ENCODE measurements around the gene MALRD1. TPM values are rescaled to one million over a fixed set of nuclear protein-coding genes. Genes with fewer than 3 reads are reported as not detected.

Gene MALRD1
- polyA plus RNA-seq, 1 donor, result 109 TPM

DNA sequence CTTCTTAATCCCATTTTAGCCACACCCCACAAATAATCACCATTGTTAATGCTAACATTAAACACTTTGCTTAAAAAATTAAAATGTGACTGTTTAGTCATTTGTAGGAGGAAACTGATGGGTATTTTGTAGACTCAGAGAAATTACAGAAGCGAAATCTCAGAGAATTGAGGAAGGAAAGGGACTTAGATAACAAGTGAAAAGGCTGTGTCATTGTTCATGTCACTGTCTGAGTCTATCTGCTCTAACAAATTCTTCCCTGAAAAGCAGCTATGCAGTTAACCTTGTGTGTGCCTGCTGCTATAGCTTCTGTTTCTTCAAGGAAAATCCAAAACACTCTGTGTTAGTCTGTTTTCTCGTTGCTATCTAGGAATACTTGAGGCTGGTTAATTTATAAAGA lies 726.7 kb downstream of the MALRD1 start:
- H3K27me3 ChIP-seq (ENCODE audit: control insufficient read depth, insufficient read depth, low read length), result no peaks in the 10 kb centered on the region
- no peak overlapping the region for H3K27ac ChIP-seq (ENCODE audit: low read length)
- no peaks in the 10 kb centered on the region for H3K36me3 ChIP-seq (ENCODE audit: control insufficient read depth, insufficient read depth, low read length)
- H3K9me3 ChIP-seq (ENCODE audit: control insufficient read depth, low read depth, low read length), result peaks cover 2% of the 10 kb centered on the region
- no peak for DNase-seq
- H3K4me3 ChIP-seq (ENCODE audit: low read length), result no peak overlapping the region
- no peaks in the 10 kb centered on the region for H3K4me1 ChIP-seq (ENCODE audit: control insufficient read depth, insufficient read depth, low read length)
- WGBS (ENCODE audit: insufficient coverage, low lambda C conversion rate), result no CpG with 5 or more reads among the region's 2 CpGs

DNA sequence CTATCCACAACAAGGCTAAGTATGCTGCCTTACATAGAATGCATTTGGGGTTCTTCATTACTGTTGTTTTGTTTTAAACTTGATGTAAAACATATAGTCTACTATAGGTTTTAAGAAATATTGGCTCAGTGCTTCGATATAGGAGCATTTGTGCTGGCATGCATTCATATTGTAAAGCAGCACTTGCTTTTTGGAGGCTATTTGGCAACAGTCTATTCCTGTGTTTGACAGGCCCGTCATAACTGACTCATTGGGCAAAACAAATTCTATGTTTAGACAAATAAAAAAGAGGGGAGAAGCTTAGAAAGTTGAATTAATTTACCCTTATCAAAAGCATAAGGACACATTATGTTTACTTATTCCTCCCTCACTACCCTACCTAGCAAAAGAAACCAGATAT lies 729.2 kb downstream of the MALRD1 start:
- Histone ChIP-seq H3K4me1 (ENCODE audit: control insufficient read depth, insufficient read depth, low read length) (no peaks in the 10 kb centered on the region), H3K4me3 (ENCODE audit: low read length) (no peak overlapping the region), H3K27ac (ENCODE audit: low read length) (no peak overlapping the region), H3K36me3 (ENCODE audit: control insufficient read depth, insufficient read depth, low read length) (no peaks in the 10 kb centered on the region), H3K27me3 (ENCODE audit: control insufficient read depth, insufficient read depth, low read length) (no peaks in the 10 kb centered on the region), H3K9me3 (ENCODE audit: control insufficient read depth, low read depth, low read length) (no peaks in the 10 kb centered on the region)
- no peak for DNase-seq
- 100% methylated on average over 1 of the region's 2 CpGs for WGBS (ENCODE audit: insufficient coverage, low lambda C conversion rate)

DNA sequence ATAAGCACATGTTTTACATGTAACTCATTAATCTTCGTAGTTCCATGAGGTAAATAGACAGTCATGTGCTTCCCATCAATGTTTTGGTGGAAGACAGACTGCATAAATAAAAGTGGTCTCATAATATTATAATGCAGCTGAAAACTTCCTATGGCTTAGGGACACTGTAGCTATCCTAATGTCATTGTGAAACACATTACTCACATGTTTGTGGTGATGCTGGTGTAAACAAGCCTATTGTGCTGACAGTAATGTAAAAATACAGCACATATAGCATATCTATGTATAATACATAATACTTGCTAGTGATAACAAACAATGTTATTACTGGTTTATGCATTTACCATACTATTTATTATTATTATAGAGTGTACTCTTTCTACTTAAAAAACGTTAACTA lies 730.4 kb downstream of the MALRD1 start:
- DNase-seq, result no peak
- Histone ChIP-seq H3K27me3 (ENCODE audit: control insufficient read depth, insufficient read depth, low read length) (no peaks in the 10 kb centered on the region), H3K4me1 (ENCODE audit: control insufficient read depth, insufficient read depth, low read length) (no peaks in the 10 kb centered on the region), H3K27ac (ENCODE audit: low read length) (no peak overlapping the region), H3K9me3 (ENCODE audit: control insufficient read depth, low read depth, low read length) (no peaks in the 10 kb centered on the region), H3K36me3 (ENCODE audit: control insufficient read depth, insufficient read depth, low read length) (no peaks in the 10 kb centered on the region), H3K4me3 (ENCODE audit: low read length) (no peak overlapping the region)
- WGBS (ENCODE audit: insufficient coverage, low lambda C conversion rate), result 60% methylated on average over 1 of the region's 2 CpGs

GRCh38 chr10:19782430-19783089 lies 734.0 kb downstream of the MALRD1 start:
- no peaks in the 10 kb centered on the region for H3K36me3 ChIP-seq (ENCODE audit: control insufficient read depth, insufficient read depth, low read length)
- H3K27ac ChIP-seq (ENCODE audit: low read length), result no peak overlapping the region
- no peaks in the 10 kb centered on the region for H3K9me3 ChIP-seq (ENCODE audit: control insufficient read depth, low read depth, low read length)
- WGBS (ENCODE audit: insufficient coverage, low lambda C conversion rate), result 86% methylated on average over 2 of the region's 6 CpGs
- no peak for DNase-seq
- no peak overlapping the region for H3K4me3 ChIP-seq (ENCODE audit: low read length)
- H3K27me3 ChIP-seq (ENCODE audit: control insufficient read depth, insufficient read depth, low read length), result no peaks in the 10 kb centered on the region
- no peaks in the 10 kb centered on the region for H3K4me1 ChIP-seq (ENCODE audit: control insufficient read depth, insufficient read depth, low read length)

- H3K4me1 ChIP-seq (ENCODE audit: control insufficient read depth, insufficient read depth, low read length), result no peaks in the 10 kb centered on the region
- WGBS (ENCODE audit: insufficient coverage, low lambda C conversion rate), result 75% methylated on average over 1 of the region's 4 CpGs
- no peaks in the 10 kb centered on the region for H3K36me3 ChIP-seq (ENCODE audit: control insufficient read depth, insufficient read depth, low read length)
- H3K27me3 ChIP-seq (ENCODE audit: control insufficient read depth, insufficient read depth, low read length), result no peaks in the 10 kb centered on the region
- H3K4me3 ChIP-seq (ENCODE audit: low read length), result no peak overlapping the region
- no peak for DNase-seq
- no peak overlapping the region for H3K27ac ChIP-seq (ENCODE audit: low read length)
- no peaks in the 10 kb centered on the region for H3K9me3 ChIP-seq (ENCODE audit: control insufficient read depth, low read depth, low read length)
These were observed 735.1 kb downstream of the MALRD1 start for GRCh38 chr10:19783721-19784120.

Data from large intestine (tissue), 3 donors.